Lower lobe of right lung (tissue), 2 donors: ENCODE measurements around the gene FOXC2. TPM values are rescaled to one million over a fixed set of nuclear protein-coding genes. Genes with fewer than 3 reads are reported as not detected.

ENCODE experiments used
- ATAC-seq, 2 donors: fragments of 200-7000 bp; cut with Tn5 transposase; one replicate each; pipeline ENCODE4 v1.9.1; 2020 to 2022; ENCODE audit warnings: mild to moderate bottlenecking in 2 of 2, moderate library complexity in 2 of 2
- DNase-seq: peaks from one replicate; pipeline ENCODE4 v3.0.0-alpha.2; 2020
- H3K27ac ChIP-seq: fragments of 200-600 bp; one replicate; pipeline ENCODE4 v1.8.0; 2022
- H3K27me3 ChIP-seq: fragments of 200-600 bp; one replicate; pipeline ENCODE4 v1.8.0; 2022; ENCODE audit warnings: low read depth
- H3K36me3 ChIP-seq: fragments of 200-600 bp; one replicate; pipeline ENCODE4 v1.8.0; 2022; ENCODE audit warnings: mild to moderate bottlenecking
- H3K4me1 ChIP-seq: fragments of 200-600 bp; one replicate; pipeline ENCODE4 v1.8.0; 2022
- H3K4me3 ChIP-seq: fragments of 200-600 bp; one replicate; pipeline ENCODE4 v1.8.0; 2022; ENCODE audit warnings: mild to moderate bottlenecking
- H3K9me3 ChIP-seq: fragments of 200-600 bp; one replicate; pipeline ENCODE4 v1.8.0; 2022
- intact Hi-C: fragments of 100-400 bp; cut with DNase I; formaldehyde crosslinking; loops from one replicate; pipeline ENCODE4 v1.11.0; 2022
- total RNA-seq: library from RNA; stranded (reverse); fragmentation: NEBNext Ultra II Directional; extraction: Animal tissue kit (Norgen Biotek cat#: 25700); gene quantifications from one replicate; pipeline ENCODE4 v1.2.1, GENCODE V29; 2021
- TF ChIP-seq, protein P1 (sequence below): fragments of 200-600 bp; IDR thresholded peaks from one replicate; pipeline ENCODE4 v1.8.0; 2022; ENCODE audit warnings: antibody characterized with exemption, mild to moderate bottlenecking
- donor health status: DM: no; HTN: yes; CAD: no; lungs with severe emphysema.

FOXC2 gene
- total RNA-seq, 1 donor from 2014 or later = 1.6 TPM

DNA sequence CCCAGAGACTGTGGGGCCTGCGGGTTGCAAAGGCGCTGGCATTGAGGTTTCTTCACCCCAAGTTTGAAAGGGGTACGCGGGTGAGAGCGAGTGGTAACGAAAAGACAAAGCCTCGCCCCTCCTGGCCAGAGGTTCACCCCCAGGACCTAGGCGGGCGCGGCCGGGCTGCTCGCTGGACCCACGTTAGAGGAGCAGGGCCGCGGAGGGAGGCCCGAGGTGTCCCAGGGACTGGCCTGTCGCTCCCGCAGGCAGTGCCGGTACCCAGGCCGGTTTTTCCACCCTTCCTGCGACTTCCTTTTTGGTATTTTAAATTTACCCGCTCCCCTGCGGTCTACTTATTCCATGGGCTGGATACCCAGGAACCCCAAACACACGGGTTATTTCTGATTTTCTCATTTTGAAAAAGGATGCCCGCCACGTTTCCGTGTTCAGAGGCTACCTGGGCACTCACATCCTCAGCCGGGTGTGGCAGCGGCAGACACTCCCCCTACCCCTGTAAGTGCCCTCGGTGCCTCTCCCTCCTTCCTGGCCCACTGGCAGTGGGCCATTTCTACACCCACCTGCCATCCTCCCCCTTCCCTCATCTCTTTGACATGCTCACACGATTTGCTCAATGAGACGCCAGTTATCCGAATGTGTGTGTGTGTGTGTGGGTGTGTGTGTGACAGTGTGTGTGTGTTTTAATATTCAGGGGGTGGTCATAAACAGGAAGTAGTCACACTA, 10.1 kb downstream of the FOXC2 start:
- H3K4me3 ChIP-seq = peak overlapping the region; percentile 46
- intact Hi-C loops = no loop called here
- DNase-seq (no peak), ATAC-seq (no peak)
- H3K27ac ChIP-seq = peak overlapping the region; percentile 46
- no peaks in the 10 kb centered on the region for H3K9me3 ChIP-seq
- peaks cover 25% of the 10 kb centered on the region for H3K4me1 ChIP-seq
- TF ChIP-seq, protein P1, sequence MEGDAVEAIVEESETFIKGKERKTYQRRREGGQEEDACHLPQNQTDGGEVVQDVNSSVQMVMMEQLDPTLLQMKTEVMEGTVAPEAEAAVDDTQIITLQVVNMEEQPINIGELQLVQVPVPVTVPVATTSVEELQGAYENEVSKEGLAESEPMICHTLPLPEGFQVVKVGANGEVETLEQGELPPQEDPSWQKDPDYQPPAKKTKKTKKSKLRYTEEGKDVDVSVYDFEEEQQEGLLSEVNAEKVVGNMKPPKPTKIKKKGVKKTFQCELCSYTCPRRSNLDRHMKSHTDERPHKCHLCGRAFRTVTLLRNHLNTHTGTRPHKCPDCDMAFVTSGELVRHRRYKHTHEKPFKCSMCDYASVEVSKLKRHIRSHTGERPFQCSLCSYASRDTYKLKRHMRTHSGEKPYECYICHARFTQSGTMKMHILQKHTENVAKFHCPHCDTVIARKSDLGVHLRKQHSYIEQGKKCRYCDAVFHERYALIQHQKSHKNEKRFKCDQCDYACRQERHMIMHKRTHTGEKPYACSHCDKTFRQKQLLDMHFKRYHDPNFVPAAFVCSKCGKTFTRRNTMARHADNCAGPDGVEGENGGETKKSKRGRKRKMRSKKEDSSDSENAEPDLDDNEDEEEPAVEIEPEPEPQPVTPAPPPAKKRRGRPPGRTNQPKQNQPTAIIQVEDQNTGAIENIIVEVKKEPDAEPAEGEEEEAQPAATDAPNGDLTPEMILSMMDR = no peak
- no peaks in the 10 kb centered on the region for H3K36me3 ChIP-seq
- peaks cover 89% of the 10 kb centered on the region for H3K27me3 ChIP-seq

DNA sequence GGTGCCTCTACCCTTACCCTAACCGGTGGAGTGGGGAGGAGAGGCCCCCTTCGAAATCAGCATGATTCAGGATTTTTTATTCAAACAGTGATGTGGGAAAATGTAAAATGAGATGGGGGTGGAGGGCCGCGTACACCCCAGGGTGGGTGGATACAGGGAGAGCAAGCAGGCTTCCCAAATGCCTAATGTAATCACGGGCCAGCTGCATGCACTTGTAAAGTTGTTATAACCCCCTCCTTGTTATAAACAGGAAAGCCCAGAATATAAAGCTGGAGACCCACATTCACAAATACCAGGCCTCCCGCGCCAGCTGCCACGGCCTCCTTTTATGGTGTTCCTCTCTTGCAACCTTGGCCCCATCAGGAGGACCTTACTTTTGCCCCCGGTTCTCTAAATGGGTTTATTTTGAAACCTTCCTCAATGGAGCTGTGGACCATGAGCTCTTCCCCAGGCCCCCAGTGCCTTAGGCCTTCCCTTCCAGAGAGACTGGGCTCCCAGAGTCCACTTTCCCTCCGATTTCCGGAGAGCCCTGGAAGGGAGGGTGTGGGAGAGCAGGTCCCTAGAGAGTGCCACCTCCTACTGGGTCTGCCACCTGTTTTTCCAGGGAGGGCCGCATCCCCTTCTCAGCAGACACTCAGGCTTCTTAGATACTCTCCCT, 10.8 kb downstream of the FOXC2 start:
- Histone ChIP-seq H3K27me3 (peaks cover 82% of the 10 kb centered on the region), H3K4me3 (no peak overlapping the region), H3K27ac (peak overlapping the region; percentile 58), H3K36me3 (no peaks in the 10 kb centered on the region), H3K4me1 (peaks cover 25% of the 10 kb centered on the region), H3K9me3 (no peaks in the 10 kb centered on the region)
- intact Hi-C loops = no loop called here
- DNase-seq (no peak), ATAC-seq (no peak)
- TF ChIP-seq, protein P1 = no peak

DNA sequence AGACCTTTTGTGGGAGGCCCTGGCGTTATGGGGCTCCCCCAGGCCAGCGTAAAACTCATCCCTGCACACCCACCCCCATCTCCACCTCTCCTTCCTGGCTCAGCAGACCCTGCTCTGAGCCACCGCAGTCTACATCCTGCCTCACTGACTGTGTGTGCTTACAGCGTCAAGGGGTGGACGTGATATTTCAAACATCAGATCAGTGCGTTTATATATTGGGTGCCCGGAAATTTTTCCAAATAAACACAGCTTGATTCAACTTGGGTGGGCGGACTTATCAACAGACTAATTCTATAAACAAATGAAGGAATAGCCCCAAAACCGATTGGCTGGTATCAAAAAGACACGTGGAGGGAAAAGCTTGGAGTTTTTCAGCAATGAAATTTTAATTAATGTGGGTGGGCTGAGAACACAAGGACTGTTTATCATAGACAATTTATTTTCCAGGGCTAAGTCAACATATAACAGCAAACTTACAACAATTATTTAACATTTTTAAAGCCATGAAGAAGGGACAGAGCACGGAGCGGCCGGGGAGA, 11.5 kb downstream of the FOXC2 start, which contains the start of gene FOXL1:
FOXL1 (plus strand) TSS at position 489 of the 539 bp plus-strand sequence. CDS start 175 bp downstream, outside the sequence.
- Histone ChIP-seq H3K27me3 (peaks cover 79% of the 10 kb centered on the region), H3K36me3 (no peaks in the 10 kb centered on the region), H3K27ac (peak within 1 kb of the TSS; percentile 58), H3K4me1 (peaks cover 25% of the 10 kb centered on the region), H3K4me3 (peak within 1 kb of the TSS; percentile 41), H3K9me3 (no peaks in the 10 kb centered on the region)
- ATAC-seq (peak in 1 of 2 donors; percentile 34), DNase-seq (no peak)
- TF ChIP-seq, protein P1 = no peak
- intact Hi-C loops = no loop called here

DNA sequence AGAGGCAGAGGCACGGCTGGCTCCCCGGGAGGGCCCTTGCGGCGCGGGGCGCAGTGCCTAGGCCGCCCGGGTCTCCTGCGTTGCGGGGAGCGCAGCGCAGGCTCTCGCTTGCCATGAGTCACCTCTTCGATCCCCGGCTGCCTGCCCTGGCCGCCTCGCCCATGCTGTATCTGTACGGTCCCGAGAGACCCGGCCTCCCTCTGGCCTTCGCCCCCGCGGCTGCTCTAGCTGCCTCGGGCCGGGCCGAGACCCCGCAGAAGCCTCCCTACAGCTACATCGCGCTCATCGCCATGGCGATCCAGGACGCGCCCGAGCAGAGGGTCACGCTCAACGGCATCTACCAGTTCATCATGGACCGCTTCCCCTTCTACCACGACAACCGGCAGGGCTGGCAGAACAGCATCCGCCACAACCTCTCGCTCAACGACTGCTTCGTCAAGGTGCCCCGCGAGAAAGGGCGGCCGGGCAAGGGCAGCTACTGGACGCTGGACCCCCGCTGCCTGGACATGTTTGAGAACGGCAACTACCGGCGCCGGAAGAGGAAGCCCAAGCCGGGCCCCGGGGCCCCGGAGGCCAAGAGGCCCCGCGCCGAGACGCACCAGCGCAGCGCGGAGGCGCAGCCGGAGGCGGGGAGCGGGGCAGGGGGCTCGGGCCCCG, 12.1 kb downstream of the FOXC2 start:
- no peak for DNase-seq
- TF ChIP-seq, protein P1 = no peak
- peaks cover 25% of the 10 kb centered on the region for H3K4me1 ChIP-seq
- H3K36me3 ChIP-seq = no peaks in the 10 kb centered on the region
- peaks cover 79% of the 10 kb centered on the region for H3K27me3 ChIP-seq
- peak in 1 of 2 donors; percentile 10 for ATAC-seq
- H3K9me3 ChIP-seq = no peaks in the 10 kb centered on the region
- peak overlapping the region; percentile 58 for H3K27ac ChIP-seq
- H3K4me3 ChIP-seq = peak overlapping the region; percentile 41
- intact Hi-C loops = no loop called here

DNA sequence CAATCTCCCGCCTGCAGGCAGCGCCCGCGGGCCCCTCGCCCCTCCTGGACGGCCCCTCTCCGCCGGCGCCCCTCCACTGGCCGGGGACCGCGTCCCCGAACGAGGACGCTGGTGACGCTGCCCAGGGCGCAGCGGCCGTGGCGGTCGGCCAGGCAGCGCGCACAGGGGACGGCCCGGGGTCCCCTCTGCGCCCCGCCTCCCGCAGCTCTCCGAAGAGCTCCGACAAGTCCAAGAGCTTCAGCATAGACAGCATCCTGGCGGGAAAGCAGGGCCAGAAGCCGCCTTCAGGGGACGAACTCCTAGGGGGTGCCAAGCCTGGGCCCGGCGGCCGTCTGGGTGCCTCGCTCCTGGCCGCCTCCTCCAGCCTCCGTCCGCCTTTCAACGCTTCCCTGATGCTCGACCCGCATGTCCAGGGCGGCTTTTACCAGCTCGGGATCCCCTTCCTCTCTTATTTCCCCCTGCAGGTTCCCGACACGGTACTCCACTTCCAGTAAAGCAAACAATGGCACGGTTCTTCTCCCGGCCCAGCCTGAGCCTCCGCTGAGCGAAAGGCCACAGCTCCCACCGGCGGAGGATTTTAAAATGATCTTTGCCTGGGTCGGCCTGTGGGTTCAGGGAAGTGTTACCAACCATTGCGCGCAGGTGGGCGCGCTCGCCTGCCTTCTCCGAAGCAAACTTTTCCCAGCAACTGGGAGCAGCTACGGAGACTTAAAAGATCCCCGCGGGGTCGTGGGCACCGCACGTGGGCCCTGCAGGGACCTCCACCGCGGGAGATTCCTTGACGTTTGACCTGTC, 12.8 kb downstream of the FOXC2 start:
- Histone ChIP-seq H3K27ac (peak overlapping the region; percentile 58), H3K27me3 (peaks cover 78% of the 10 kb centered on the region), H3K36me3 (no peaks in the 10 kb centered on the region), H3K4me3 (peak overlapping the region; percentile 41), H3K4me1 (peaks cover 25% of the 10 kb centered on the region), H3K9me3 (no peaks in the 10 kb centered on the region)
- intact Hi-C loops = no loop called here
- DNase-seq = no peak
- TF ChIP-seq, protein P1 = no peak
- ATAC-seq = no peak
